Neural progenitor cell (in vitro differentiated cells): ENCODE data around the gene KRT5. TPM values are rescaled to one million over a fixed set of nuclear protein-coding genes. Genes with fewer than 3 reads are reported as not detected.

Experiments used
- DNase-seq: peaks from one replicate; pipeline ENCODE4 v3.0.0-alpha.2; 2016; ENCODE audit warnings: low spot score
- H2AFZ ChIP-seq: fragments of 200-600 bp; sonication (generic); replicated peaks from 2 replicates; pipeline ENCODE4 v1.6.1; 2016; ENCODE audit warnings: antibody characterized with exemption
- H3F3A ChIP-seq: fragments of 200-600 bp; sonication (generic); 2 replicates; pipeline ENCODE4 v1.6.1; 2016; ENCODE audit warnings: antibody characterized with exemption, low read depth
- H3K27ac ChIP-seq: fragments of 200-600 bp; sonication (generic); 2 replicates; pipeline ENCODE4 v1.5.1; 2016; ENCODE audit warnings: mild to moderate bottlenecking
- H3K27me3 ChIP-seq: fragments of 200-600 bp; sonication (generic); 2 replicates; pipeline ENCODE4 v1.6.1; 2016; ENCODE audit warnings: mild to moderate bottlenecking, moderate library complexity
- H3K36me3 ChIP-seq: fragments of 200-600 bp; sonication (generic); 2 replicates; pipeline ENCODE4 v1.5.1; 2016
- H3K4me1 ChIP-seq: fragments of 200-600 bp; sonication (generic); 2 replicates; pipeline ENCODE4 v1.6.1; 2016; ENCODE audit warnings: mixed run types
- H3K4me2 ChIP-seq: fragments of 200-600 bp; sonication (generic); 2 replicates; pipeline ENCODE4 v1.6.1; 2016
- H3K4me3 ChIP-seq: fragments of 200-600 bp; sonication (generic); 2 replicates; pipeline ENCODE4 v1.5.1; 2016
- H3K79me2 ChIP-seq: fragments of 200-600 bp; sonication (generic); 2 replicates; pipeline ENCODE4 v1.6.1; 2016; ENCODE audit warnings: low read depth
- H3K9ac ChIP-seq: fragments of 200-600 bp; sonication (generic); 2 replicates; pipeline ENCODE4 v1.6.1; 2016
- H3K9me3 ChIP-seq: fragments of 200-600 bp; sonication (generic); 2 replicates; pipeline ENCODE4 v1.5.1; 2016; ENCODE audit warnings: low read depth
- H4K20me1 ChIP-seq: fragments of 200-600 bp; sonication (generic); 2 replicates; pipeline ENCODE4 v1.6.1; 2016; ENCODE audit warnings: low read depth
- H3K27ac Mint-ChIP-seq: 3 replicates; pipeline ENCODE4 v1.8.0; 2021; ENCODE audit warnings: mixed read lengths
- H3K27me3 Mint-ChIP-seq: 2 replicates; pipeline ENCODE4 v1.8.0; 2022; ENCODE audit warnings: low read depth, mild to moderate bottlenecking, inconsistent platforms, moderate library complexity, mixed read lengths; ENCODE audit not compliant: insufficient read depth
- H3K36me3 Mint-ChIP-seq: 3 replicates; pipeline ENCODE4 v1.8.0; 2021; ENCODE audit warnings: mixed read lengths
- H3K4me1 Mint-ChIP-seq: 3 replicates; pipeline ENCODE4 v1.8.0; 2021; ENCODE audit warnings: mixed read lengths
- H3K4me3 Mint-ChIP-seq: 3 replicates; pipeline ENCODE4 v1.8.0; 2021; ENCODE audit warnings: mild to moderate bottlenecking, moderate library complexity, mixed read lengths
- H3K9me3 Mint-ChIP-seq: 3 replicates; pipeline ENCODE4 v1.8.0; 2020; ENCODE audit warnings: mixed read lengths
- CTCF ChIP-seq: fragments of 200-600 bp; sonication (generic); IDR thresholded peaks from 2 replicates; pipeline ENCODE4 v1.5.1; 2017; ENCODE audit warnings: antibody characterized with exemption, mild to moderate bottlenecking
- EZH2 ChIP-seq: fragments of 200-600 bp; sonication (generic); IDR thresholded peaks from 2 replicates; pipeline ENCODE4 v1.6.1; 2017; ENCODE audit warnings: antibody characterized with exemption, mild to moderate bottlenecking, moderate library complexity
- EZH2phosphoT487 ChIP-seq: fragments of 200-600 bp; sonication (generic); IDR thresholded peaks from 2 replicates; pipeline ENCODE4 v1.6.1; 2017; ENCODE audit warnings: antibody characterized with exemption
- total RNA-seq: library from RNA; depleted of rRNA; stranded (reverse); fragments of >200 nt; gene quantifications from 2 replicates; pipeline ENCODE4 v1.2.3, GENCODE V29; 2015; ENCODE audit warnings: low replicate concordance

KRT5 gene
- total RNA-seq, 1 donor from 2014 or later: not detected

GRCh38 chr12:52523824-52524223 lies 3.6 kb upstream of the KRT5 start:
- Histone ChIP-seq H3K4me2 (no peak overlapping the region), H2AFZ (no peak overlapping the region), H3K27me3 (no peaks in the 10 kb centered on the region), H3K4me3 (no peak overlapping the region), H4K20me1 (no peaks in the 10 kb centered on the region), H3K9me3 (no peaks in the 10 kb centered on the region), H3K36me3 (no peaks in the 10 kb centered on the region), H3K9ac (no peak overlapping the region), H3K27ac (no peak overlapping the region), H3K4me1 (no peaks in the 10 kb centered on the region), H3K79me2 (no peaks in the 10 kb centered on the region), H3F3A (no peaks in the 10 kb centered on the region)
- Mint-ChIP-seq H3K9me3 (no peaks in the 10 kb centered on the region), H3K36me3 (no peaks in the 10 kb centered on the region), H3K27me3 (peaks cover 12% of the 10 kb centered on the region), H3K27ac (no peak overlapping the region), H3K4me1 (peaks cover 6% of the 10 kb centered on the region), H3K4me3 (no peak overlapping the region)
- no peak for DNase-seq
- TF ChIP-seq CTCF: no peak

DNA sequence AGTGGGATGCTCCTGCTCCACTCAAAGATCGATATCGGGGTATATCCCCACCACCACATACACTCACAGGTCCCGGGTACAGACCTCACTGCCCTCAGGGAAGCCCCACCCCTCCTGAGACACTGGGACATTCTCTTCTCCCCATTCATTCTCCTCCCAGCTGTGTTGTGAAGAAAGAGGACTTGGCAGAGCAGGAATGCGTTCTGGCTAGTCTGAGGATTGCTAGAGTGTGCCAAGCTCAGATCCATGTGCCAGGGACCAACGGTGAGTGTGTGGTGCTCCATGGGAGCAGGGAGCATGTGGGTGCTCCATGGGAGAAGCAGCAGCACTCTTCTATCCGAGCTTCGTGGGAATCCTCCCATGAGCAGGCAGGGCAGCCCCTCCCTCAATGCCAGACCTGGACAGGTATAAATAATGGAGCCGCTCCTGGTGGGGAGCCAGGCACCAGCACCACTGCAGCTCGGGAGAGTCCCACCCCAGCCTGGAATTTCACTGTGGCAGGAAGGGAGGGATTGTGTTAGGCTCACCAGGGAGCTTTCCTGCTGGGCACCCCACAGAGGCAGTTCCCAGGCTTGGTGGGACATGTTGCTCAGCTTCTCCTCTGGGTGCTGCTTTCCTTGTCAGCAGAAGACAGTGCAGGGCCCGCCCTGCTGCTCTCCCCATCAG lies 2.3 kb upstream of the KRT5 start:
- Mint-ChIP-seq H3K4me1 (peaks cover 6% of the 10 kb centered on the region), H3K4me3 (no peak overlapping the region), H3K36me3 (no peaks in the 10 kb centered on the region), H3K9me3 (no peaks in the 10 kb centered on the region), H3K27ac (no peak overlapping the region), H3K27me3 (peaks cover 12% of the 10 kb centered on the region)
- Histone ChIP-seq H3K27me3 (no peaks in the 10 kb centered on the region), H3K79me2 (no peaks in the 10 kb centered on the region), H3F3A (no peaks in the 10 kb centered on the region), H2AFZ (no peak overlapping the region), H3K4me2 (no peak overlapping the region), H3K36me3 (no peaks in the 10 kb centered on the region), H3K27ac (no peak overlapping the region), H3K4me3 (no peak overlapping the region), H3K9ac (no peak overlapping the region), H3K9me3 (no peaks in the 10 kb centered on the region), H3K4me1 (no peaks in the 10 kb centered on the region), H4K20me1 (no peaks in the 10 kb centered on the region)
- TF ChIP-seq EZH2phosphoT487: no peak
- no peak for TF ChIP-seq EZH2
- TF ChIP-seq CTCF: no peak
- DNase-seq: no peak

GRCh38 chr12:52521568-52522266 lies 1.5 kb upstream of the KRT5 start:
- Mint-ChIP-seq H3K4me1 (peaks cover 6% of the 10 kb centered on the region), H3K27ac (no peak overlapping the region), H3K36me3 (no peaks in the 10 kb centered on the region), H3K4me3 (no peak overlapping the region), H3K9me3 (no peaks in the 10 kb centered on the region), H3K27me3 (peaks cover 8% of the 10 kb centered on the region)
- Histone ChIP-seq H3K9me3 (no peaks in the 10 kb centered on the region), H3K4me1 (no peaks in the 10 kb centered on the region), H3K79me2 (no peaks in the 10 kb centered on the region), H3F3A (no peaks in the 10 kb centered on the region), H3K36me3 (no peaks in the 10 kb centered on the region), H3K27me3 (no peaks in the 10 kb centered on the region), H4K20me1 (no peaks in the 10 kb centered on the region), H3K4me3 (no peak overlapping the region), H2AFZ (no peak overlapping the region), H3K4me2 (no peak overlapping the region), H3K9ac (no peak overlapping the region), H3K27ac (no peak overlapping the region)
- DNase-seq: no peak
- TF ChIP-seq CTCF: no peak
- TF ChIP-seq EZH2: no peak
- no peak for TF ChIP-seq EZH2phosphoT487
